ENCODE results near the gene DDAH1.
"Not testable (repeated sequence)": the region's sequence is repeated elsewhere in the genome, so short reads cannot be mapped to it uniquely, and the experiment has no call there.

The DDAH1 gene

GRCh38 chr1:85465099-85465785 is at the start of gene DDAH1:
DDAH1 (minus strand) TSS chr1:85465159; CDS start chr1:85465045, 114 bp downstream.
- peak within 1 kb of the TSS; percentile 52 for H3K4me3 ChIP-seq (ENCODE audit: low read depth, low read length)
- no peak for DNase-seq (ENCODE audit: low read depth)
- TF ChIP-seq CTCF (IDR thresholded peaks at IDR 0.05; ENCODE audit: low read depth, low read length, missing control alignments), result no peak

- DNase-seq (ENCODE audit: low read depth); H3K4me3 ChIP-seq (ENCODE audit: low read depth, low read length): not testable (repeated sequence)
These were observed 49.0 kb upstream of the DDAH1 start for GRCh38 chr1:85513998-85514397.

GRCh38 chr1:85504417-85504816 is 39.5 kb upstream of the DDAH1 start:
- no peak overlapping the region for H3K4me3 ChIP-seq (ENCODE audit: low read depth, low read length)
- no peak for DNase-seq (ENCODE audit: low read depth)
- TF ChIP-seq CTCF (IDR thresholded peaks at IDR 0.05; ENCODE audit: low read depth, low read length, missing control alignments), result no peak

GRCh38 chr1:85502625-85503083 is 37.7 kb upstream of the DDAH1 start:
- peak; percentile 42 for TF ChIP-seq CTCF (IDR thresholded peaks at IDR 0.05; ENCODE audit: low read depth, low read length, missing control alignments)
- no peak overlapping the region for H3K4me3 ChIP-seq (ENCODE audit: low read depth, low read length)
- DNase-seq (ENCODE audit: low read depth), result no peak

GRCh38 chr1:85502171-85502570 is 37.2 kb upstream of the DDAH1 start:
- no peak for TF ChIP-seq CTCF (IDR thresholded peaks at IDR 0.05; ENCODE audit: low read depth, low read length, missing control alignments)

GRCh38 chr1:85501355-85501898 is 36.5 kb upstream of the DDAH1 start:
- H3K4me3 ChIP-seq (ENCODE audit: low read depth, low read length), result no peak overlapping the region
- no peak for TF ChIP-seq CTCF (IDR thresholded peaks at IDR 0.05; ENCODE audit: low read depth, low read length, missing control alignments)
- no peak for DNase-seq (ENCODE audit: low read depth)

More at GRCh38 chr1:85502171-85502570, 37.2 kb upstream of the DDAH1 start:
- DNase-seq (ENCODE audit: low read depth), result no peak
- H3K4me3 ChIP-seq (ENCODE audit: low read depth, low read length), result no peak overlapping the region

- no peak for TF ChIP-seq CTCF (IDR thresholded peaks at IDR 0.05; ENCODE audit: low read depth, low read length, missing control alignments)
- H3K4me3 ChIP-seq (ENCODE audit: low read depth, low read length), result no peak overlapping the region
These were observed 32.1 kb upstream of the DDAH1 start for GRCh38 chr1:85496941-85497582.

More at GRCh38 chr1:85496941-85497582, 32.1 kb upstream of the DDAH1 start:
- DNase-seq (ENCODE audit: low read depth), result no peak
